Measurements from ENCODE around the gene PTPN21. TPM values are rescaled to one million over a fixed set of nuclear protein-coding genes. Genes with fewer than 3 reads are reported as not detected.

The PTPN21 gene
- total and polyA plus RNA-seq, 2 experiments from 2014 or later, result 8.1 to 16.3 TPM

- H3K27me3 ChIP-seq, result no peaks in the 10 kb centered on the region
- H3K4me2 ChIP-seq, result no peak overlapping the region
- no peak overlapping the region for H2AFZ ChIP-seq
- 100% methylated on average over 1 of the region's 1 CpG for WGBS (ENCODE audit: low lambda C conversion rate, missing lambda C conversion rate)
- no peak overlapping the region for H3K4me3 ChIP-seq
- no peak for DNase-seq (ENCODE audit: low spot score)
- no peaks in the 10 kb centered on the region for H3K36me3 ChIP-seq (replicated peaks; ENCODE audit: insufficient read depth, low read depth)
- H3K4me1 ChIP-seq (ENCODE audit: insufficient read depth), result no peaks in the 10 kb centered on the region
- H3K79me2 ChIP-seq, result no peaks in the 10 kb centered on the region
- TF ChIP-seq EZH2phosphoT487 (IDR thresholded peaks at IDR 0.05; ENCODE audit: low read depth, severe bottlenecking, unreplicated experiment) (no peak), CTCF (IDR thresholded peaks at IDR 0.05; ENCODE audit: poor library complexity) (no peak), EZH2 (IDR thresholded peaks at IDR 0.05; ENCODE audit: borderline replicate concordance) (no peak)
- no peaks in the 10 kb centered on the region for H3K9me3 ChIP-seq (ENCODE audit: low read depth)
- no peaks in the 10 kb centered on the region for H4K20me1 ChIP-seq (ENCODE audit: insufficient read depth, poor library complexity, severe bottlenecking)
- no peaks in the 10 kb centered on the region for H3K9me2 ChIP-seq (replicated peaks; ENCODE audit: insufficient read depth)
- no peak overlapping the region for H3K27ac ChIP-seq
Observed at GRCh38 chr14:88507208-88507607, 47.6 kb downstream of the PTPN21 start.

GRCh38 chr14:88505621-88506020 lies 49.2 kb downstream of the PTPN21 start:
- DNase-seq (ENCODE audit: low spot score), result no peak
- Histone ChIP-seq H3K4me3 (no peak overlapping the region), H3K9me2 (replicated peaks; ENCODE audit: insufficient read depth) (no peaks in the 10 kb centered on the region), H3K79me2 (no peaks in the 10 kb centered on the region), H3K27me3 (no peaks in the 10 kb centered on the region), H3K9me3 (ENCODE audit: low read depth) (no peaks in the 10 kb centered on the region), H3K4me1 (ENCODE audit: insufficient read depth) (no peaks in the 10 kb centered on the region), H3K4me2 (no peak overlapping the region), H2AFZ (no peak overlapping the region), H3K36me3 (replicated peaks; ENCODE audit: insufficient read depth, low read depth) (no peaks in the 10 kb centered on the region), H4K20me1 (ENCODE audit: insufficient read depth, poor library complexity, severe bottlenecking) (no peaks in the 10 kb centered on the region), H3K27ac (no peak overlapping the region)
- TF ChIP-seq CTCF (IDR thresholded peaks at IDR 0.05; ENCODE audit: poor library complexity) (no peak), EZH2 (IDR thresholded peaks at IDR 0.05; ENCODE audit: borderline replicate concordance) (no peak), EZH2phosphoT487 (IDR thresholded peaks at IDR 0.05; ENCODE audit: low read depth, severe bottlenecking, unreplicated experiment) (no peak)

GRCh38 chr14:88504602-88505001 lies 50.2 kb downstream of the PTPN21 start:
- TF ChIP-seq CTCF (IDR thresholded peaks at IDR 0.05; ENCODE audit: poor library complexity) (no peak), EZH2phosphoT487 (IDR thresholded peaks at IDR 0.05; ENCODE audit: low read depth, severe bottlenecking, unreplicated experiment) (no peak), EZH2 (IDR thresholded peaks at IDR 0.05; ENCODE audit: borderline replicate concordance) (no peak)
- H3K36me3 ChIP-seq (replicated peaks; ENCODE audit: insufficient read depth, low read depth), result no peaks in the 10 kb centered on the region
- H3K4me1 ChIP-seq (ENCODE audit: insufficient read depth), result no peaks in the 10 kb centered on the region
- no peaks in the 10 kb centered on the region for H3K9me3 ChIP-seq (ENCODE audit: low read depth)
- no peak overlapping the region for H3K4me3 ChIP-seq
- no peaks in the 10 kb centered on the region for H4K20me1 ChIP-seq (ENCODE audit: insufficient read depth, poor library complexity, severe bottlenecking)
- no peak overlapping the region for H3K27ac ChIP-seq
- no peak overlapping the region for H3K4me2 ChIP-seq
- WGBS (ENCODE audit: low lambda C conversion rate, missing lambda C conversion rate), result 93% methylated on average over 2 of the region's 2 CpGs
- no peaks in the 10 kb centered on the region for H3K9me2 ChIP-seq (replicated peaks; ENCODE audit: insufficient read depth)
- no peaks in the 10 kb centered on the region for H3K79me2 ChIP-seq
- no peak for DNase-seq (ENCODE audit: low spot score)
- H2AFZ ChIP-seq, result no peak overlapping the region
- H3K27me3 ChIP-seq, result no peaks in the 10 kb centered on the region
